HepG2 (cell line): ENCODE measurements around the gene TMEM127. TPM values are rescaled to one million over a fixed set of nuclear protein-coding genes. Genes with fewer than 3 reads are reported as not detected.

Experiments used
- ATF3 ChIP-seq: sonication (generic); formaldehyde crosslinking; IDR thresholded peaks from 2 replicates; pipeline ENCODE4 v1.4.0; 2020; ENCODE audit warnings: missing genetic modification reagents
- CBX5 ChIP-seq: sonication (generic); formaldehyde crosslinking; IDR thresholded peaks from 2 replicates; pipeline ENCODE4 v1.4.0; 2020; ENCODE audit warnings: missing genetic modification reagents, borderline replicate concordance
- CCDC6 ChIP-seq: sonication (generic); formaldehyde crosslinking; IDR thresholded peaks from 2 replicates; pipeline ENCODE4 v1.8.1; 2022; ENCODE audit warnings: mild to moderate bottlenecking, missing genetic modification reagents, moderate library complexity
- FOXK1 ChIP-seq: sonication (generic); formaldehyde crosslinking; IDR thresholded peaks from 2 replicates; pipeline ENCODE4 v1.4.0; 2020; ENCODE audit warnings: low read depth, missing genetic modification reagents, borderline replicate concordance
- IRF2 ChIP-seq: IDR thresholded peaks from 2 replicates; pipeline ENCODE4 v1.6.1; 2018; ENCODE audit warnings: missing genetic modification reagents, missing compliant biosample characterization
- MNT ChIP-seq: fragments of 450-650 bp; IDR thresholded peaks from 2 replicates; pipeline ENCODE4 v1.6.1; 2016
- NR2F6 ChIP-seq, 2 experiments: IDR thresholded peaks; 2 replicates each; pipeline ENCODE4 v1.6.1; 2016; ENCODE audit warnings: antibody characterized with exemption in 1 of 2, mild to moderate bottlenecking in 1 of 2
- RAD51 ChIP-seq: fragments of 450-650 bp; IDR thresholded peaks from 2 replicates; pipeline ENCODE4 v1.6.1; 2016; ENCODE audit warnings: borderline replicate concordance
- RBM22 ChIP-seq: fragments of 200-400 bp; formaldehyde crosslinking; optimal IDR thresholded peaks from 2 replicates; pipeline ENCODE3; 2017; ENCODE audit warnings: mild to moderate bottlenecking, low read length, moderate library complexity
- SETDB1 ChIP-seq: sonication (generic); formaldehyde crosslinking; IDR thresholded peaks from 2 replicates; pipeline ENCODE4 v1.5.1; 2020; ENCODE audit warnings: missing genetic modification reagents, mild to moderate bottlenecking, borderline replicate concordance
- SMAD3 ChIP-seq: sonication (generic); formaldehyde crosslinking; IDR thresholded peaks from 2 replicates; pipeline ENCODE4 v1.4.0; 2020; ENCODE audit warnings: missing genetic modification reagents
- TBL1XR1 ChIP-seq: fragments of 150-350 bp; IDR thresholded peaks from 2 replicates; pipeline ENCODE4 v1.6.1; 2014; ENCODE audit warnings: borderline replicate concordance, low read length; ENCODE audit not compliant: partially characterized antibody
- TFAP4 ChIP-seq: sonication (generic); IDR thresholded peaks from 2 replicates; pipeline ENCODE4 v1.6.1; 2016; ENCODE audit warnings: low read depth, borderline replicate concordance
- ZBTB37 ChIP-seq: sonication (generic); formaldehyde crosslinking; IDR thresholded peaks from 2 replicates; pipeline ENCODE4 v1.4.0; 2020; ENCODE audit warnings: mild to moderate bottlenecking, missing genetic modification reagents
- ZBTB49 ChIP-seq: sonication (generic); formaldehyde crosslinking; IDR thresholded peaks from 2 replicates; pipeline ENCODE4 v1.4.0; 2020; ENCODE audit warnings: missing genetic modification reagents, borderline replicate concordance
- ZNF232 ChIP-seq: sonication (generic); formaldehyde crosslinking; IDR thresholded peaks from 2 replicates; pipeline ENCODE4 v1.4.0; 2020; ENCODE audit warnings: missing genetic modification reagents, borderline replicate concordance
- ZNF235 ChIP-seq: sonication (generic); formaldehyde crosslinking; IDR thresholded peaks from 2 replicates; pipeline ENCODE4 v1.8.1; 2023; ENCODE audit warnings: mild to moderate bottlenecking, missing genetic modification reagents, borderline replicate concordance
- ZNF331 ChIP-seq: sonication (generic); formaldehyde crosslinking; IDR thresholded peaks from 2 replicates; pipeline ENCODE4 v1.4.0; 2020; ENCODE audit warnings: missing genetic modification reagents
- ZNF350 ChIP-seq: sonication (generic); formaldehyde crosslinking; IDR thresholded peaks from 2 replicates; pipeline ENCODE4 v1.4.0; 2020; ENCODE audit warnings: mild to moderate bottlenecking, low read depth, missing genetic modification reagents, borderline replicate concordance
- ZNF451 ChIP-seq: sonication (generic); formaldehyde crosslinking; IDR thresholded peaks from 2 replicates; pipeline ENCODE4 v1.5.0; 2020; ENCODE audit warnings: mild to moderate bottlenecking, missing genetic modification reagents
- ZNF607 ChIP-seq: sonication (generic); formaldehyde crosslinking; IDR thresholded peaks from 2 replicates; pipeline ENCODE4 v1.5.1; 2020; ENCODE audit warnings: missing genetic modification reagents, mild to moderate bottlenecking, borderline replicate concordance
- ZNF691 ChIP-seq: sonication (generic); formaldehyde crosslinking; IDR thresholded peaks from 2 replicates; pipeline ENCODE4 v1.4.0; 2020; ENCODE audit warnings: missing genetic modification reagents, low read depth, mild to moderate bottlenecking, borderline replicate concordance
- polyA plus RNA-seq, 8 experiments: library from polyadenylated mRNA; depleted of rRNA in 3 of 8; stranded (reverse) in 7 of 8; unstranded in 1 of 8; fragments of >200 nt; fragmentation: Illumina TruSeq in 4 of 8; extraction: Trizol in 4 of 8; gene quantifications; 2 replicates each; pipeline versions ENCODE4 v1.2.1 to v1.2.3, GENCODE V29; 2011 to 2016; ENCODE audit warnings: low read depth in 4 of 8, missing spikeins in 1 of 8, mixed read lengths in 1 of 8; ENCODE audit not compliant: insufficient read depth in 1 of 8
- total RNA-seq, 5 experiments: library from RNA; depleted of rRNA; stranded (reverse); fragments of >200 nt; fragmentation: Illumina TruSeq; extraction: Trizol; gene quantifications; 2 replicates each; pipeline ENCODE4 v1.2.3, GENCODE V29; 2016; ENCODE audit warnings: low read depth in 1 of 5

TMEM127 gene
- total and polyA plus RNA-seq, 2 of the 13 experiments (the other 11 are each of a cell fraction or from before 2014, with no cell fraction given): 21.5 to 33.9 TPM

- TF ChIP-seq ZNF350: no peak; the same call in 1 of the 2 replicates
- no peak for TF ChIP-seq ZNF451 (CRISPR knock-in tag)
- TF ChIP-seq CCDC6 (CRISPR knock-in tag): no peak
- TF ChIP-seq RBM22: peak; percentile 36
- TF ChIP-seq MNT: no peak
- TF ChIP-seq FOXK1 (CRISPR knock-in tag): peak; percentile 84; the same call in 1 of the 2 replicates
- TF ChIP-seq ZNF607 (CRISPR knock-in tag): peak; percentile 62; the same call in 1 of the 2 replicates
- TF ChIP-seq IRF2 (CRISPR knock-in tag): peak; percentile 67; the same call in 1 of the 2 replicates
- peak; percentile 68; the same call in 1 of the 2 replicates for TF ChIP-seq ZNF691 (CRISPR knock-in tag)
- peak; percentile 29; the same call in 1 of the 2 replicates for TF ChIP-seq TFAP4
- TF ChIP-seq RAD51: no peak
- TF ChIP-seq NR2F6 (IDR thresholded peaks at IDR 0.05): 0 out of 2 replicates have a peak, but pooled peaks have one; percentile 11
- TF ChIP-seq NR2F6 (CRISPR knock-in tag; IDR thresholded peaks at IDR 0.05): peak; percentile 74; the same call in 1 of the 2 replicates
- 0 out of 2 replicates have a peak, but pooled peaks have one; percentile 62 for TF ChIP-seq ZNF235
- TF ChIP-seq ZNF331 (CRISPR knock-in tag): peak; percentile 77
- peak; percentile 76; the same call in 1 of the 2 replicates for TF ChIP-seq CBX5 (CRISPR knock-in tag)
- TF ChIP-seq ATF3 (CRISPR knock-in tag): 0 out of 2 replicates have a peak, but pooled peaks have one; percentile 24
- no peak for TF ChIP-seq ZBTB37 (CRISPR knock-in tag)
- TF ChIP-seq ZBTB49: no peak
- peak; percentile 48 for TF ChIP-seq TBL1XR1
- no peak for TF ChIP-seq SETDB1 (CRISPR knock-in tag)
- 0 out of 2 replicates have a peak, but pooled peaks have one; percentile 70 for TF ChIP-seq SMAD3 (CRISPR knock-in tag)
- peak; percentile 50; the same call in 1 of the 2 replicates for TF ChIP-seq ZNF232
These were observed 14.0 kb downstream of the TMEM127 start (continued) for GRCh38 chr2:96251721-96252292.
